PC-9 (cell line): Measurements from ENCODE around the gene FIG4.

ENCODE experiments used
- CTCF ChIP-seq: fragments of 200-600 bp; sonication (generic); conservative IDR thresholded peaks from 2 replicates; pipeline ENCODE4 v1.6.1; 2017; ENCODE audit warnings: mixed run types, antibody characterized with exemption, mild to moderate bottlenecking, moderate library complexity
- EZH2 ChIP-seq: fragments of 200-600 bp; sonication (generic); IDR thresholded peaks from 2 replicates; pipeline ENCODE4 v1.8.0; 2017; ENCODE audit warnings: antibody characterized with exemption, low read depth

- TF ChIP-seq CTCF = no peak
- TF ChIP-seq EZH2 = no peak
Measured at GRCh38 chr6:109678240-109678639, 12.9 kb upstream of the FIG4 start.
